GM21515 (cell line): Measurements from ENCODE around the gene C14orf132.

Experiments
- ATAC-seq: cut with Tn5 transposase; IDR thresholded peaks from one replicate; pipeline ENCODE4 v1.9.1; 2021; ENCODE audit not compliant: unreplicated experiment

Gene C14orf132

GRCh38 chr14:96117101-96117897 lies 78.1 kb downstream of the C14orf132 start:
- no peak for ATAC-seq

DNA sequence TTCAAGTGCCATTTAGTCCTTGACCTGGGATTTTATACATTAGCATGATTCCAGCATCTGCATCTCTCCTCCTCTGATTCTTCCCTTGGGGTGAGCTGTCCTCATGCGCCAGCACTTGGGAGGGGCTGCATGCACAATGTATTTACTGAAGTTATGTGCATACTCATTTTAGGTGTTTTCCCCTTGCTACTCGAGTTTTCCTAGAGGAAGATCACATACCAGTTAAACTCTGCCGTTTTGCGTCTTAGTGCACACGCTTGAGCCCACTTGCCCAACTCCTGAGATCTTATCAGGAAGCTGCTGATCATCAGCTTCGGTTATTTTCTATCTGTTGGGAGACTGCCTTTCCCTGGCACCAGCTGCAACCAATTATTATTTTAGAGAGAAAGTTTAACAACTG lies 78.8 kb downstream of the C14orf132 start:
- ATAC-seq, result no peak

GRCh38 chr14:96118391-96118790 lies 79.2 kb downstream of the C14orf132 start:
- no peak for ATAC-seq

DNA sequence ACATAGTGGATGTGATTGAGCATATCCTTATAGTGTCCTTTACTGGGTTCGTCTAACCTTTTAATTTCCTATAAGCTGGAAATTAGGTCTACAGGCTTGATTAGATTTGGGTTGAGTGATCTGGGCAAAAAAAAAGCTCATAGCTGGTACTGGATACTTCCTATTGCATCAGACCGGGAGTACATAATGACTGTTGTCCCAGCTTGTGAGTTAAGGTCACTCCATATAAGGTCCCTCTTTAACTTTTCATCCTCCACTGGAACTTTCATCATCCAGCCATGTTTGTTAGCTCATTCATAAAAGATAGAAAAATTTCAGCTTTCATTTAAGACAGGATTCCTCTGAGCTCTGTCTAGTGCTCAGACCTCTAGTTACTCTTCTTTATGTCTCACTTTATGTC lies 80.8 kb downstream of the C14orf132 start:
- ATAC-seq, result no peak

DNA sequence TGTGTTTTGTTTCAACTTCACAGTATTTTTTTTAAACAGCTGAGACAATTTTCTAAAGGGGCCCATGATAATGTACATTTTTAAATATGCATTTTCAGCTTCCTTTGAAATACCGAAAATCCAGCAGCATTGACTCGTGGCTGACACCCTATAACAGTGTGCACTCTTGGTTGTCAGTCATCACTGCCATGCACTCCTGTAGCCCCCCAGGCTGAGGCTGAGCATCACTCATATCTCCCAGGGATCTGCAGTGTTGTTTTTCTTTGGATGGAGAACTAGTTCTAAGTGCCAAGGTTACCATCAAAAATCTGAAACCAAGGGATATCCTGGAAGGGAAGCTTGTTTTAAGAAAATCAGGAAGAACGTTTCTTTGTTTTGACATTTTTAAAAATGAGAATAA lies 81.2 kb downstream of the C14orf132 start:
- no peak for ATAC-seq

GRCh38 chr14:96120941-96121340 lies 81.8 kb downstream of the C14orf132 start:
- no peak for ATAC-seq

DNA sequence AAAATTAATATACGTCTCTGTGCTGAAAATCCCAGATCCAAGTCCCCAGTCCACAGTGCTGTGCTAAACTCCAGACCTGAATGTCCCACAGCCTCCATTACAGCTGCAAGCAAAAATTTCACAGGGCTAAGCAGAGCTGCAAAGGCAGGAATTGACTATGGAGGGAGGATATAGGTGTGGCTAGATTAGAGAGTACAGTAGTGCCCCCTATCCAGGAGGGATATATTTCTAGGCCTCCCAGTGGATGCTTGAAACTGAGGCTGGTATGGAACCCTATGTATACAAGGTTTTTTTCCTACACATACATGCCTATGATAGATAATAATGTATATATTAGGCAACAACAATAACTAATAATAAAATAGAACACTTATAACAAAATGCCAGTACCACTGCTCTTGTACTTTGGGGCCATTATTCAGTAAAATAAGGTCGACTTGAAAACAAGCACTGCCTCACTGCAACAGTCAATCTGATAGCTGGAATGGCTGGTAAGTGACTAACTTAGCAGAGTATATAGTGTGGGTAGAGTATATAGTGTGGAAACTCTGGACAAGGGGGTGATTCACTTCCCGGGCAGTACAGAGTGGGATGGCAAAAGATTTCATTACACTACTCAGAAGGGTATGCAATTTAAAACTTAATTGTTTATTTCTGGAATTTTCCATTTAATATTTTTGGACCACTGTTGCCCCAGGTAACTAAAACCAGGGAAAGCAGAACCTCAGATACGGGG lies 82.7 kb downstream of the C14orf132 start:
- ATAC-seq, result no peak

DNA sequence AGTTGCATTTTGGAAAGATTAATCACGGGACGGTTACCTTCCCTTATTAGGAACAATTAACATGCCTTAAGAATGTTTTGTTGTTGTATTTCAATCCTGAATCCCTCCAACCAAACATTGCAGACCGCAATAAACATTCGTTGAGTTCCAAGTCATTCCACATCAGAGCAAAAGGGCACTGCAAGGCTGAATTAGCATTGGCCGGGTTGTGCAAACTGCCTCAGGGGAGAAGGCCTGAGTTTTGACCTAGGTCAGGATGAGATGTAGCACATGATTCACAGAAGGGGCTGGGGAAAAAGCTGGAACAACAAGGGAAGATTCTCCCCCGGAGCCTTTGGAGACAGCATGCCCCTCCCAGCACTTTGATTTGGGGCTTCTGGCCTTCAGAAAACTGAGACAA lies 83.3 kb downstream of the C14orf132 start:
- ATAC-seq, result no peak

- ATAC-seq, result no peak
Observed at GRCh38 chr14:96125536-96125935, 86.4 kb downstream of the C14orf132 start.

DNA sequence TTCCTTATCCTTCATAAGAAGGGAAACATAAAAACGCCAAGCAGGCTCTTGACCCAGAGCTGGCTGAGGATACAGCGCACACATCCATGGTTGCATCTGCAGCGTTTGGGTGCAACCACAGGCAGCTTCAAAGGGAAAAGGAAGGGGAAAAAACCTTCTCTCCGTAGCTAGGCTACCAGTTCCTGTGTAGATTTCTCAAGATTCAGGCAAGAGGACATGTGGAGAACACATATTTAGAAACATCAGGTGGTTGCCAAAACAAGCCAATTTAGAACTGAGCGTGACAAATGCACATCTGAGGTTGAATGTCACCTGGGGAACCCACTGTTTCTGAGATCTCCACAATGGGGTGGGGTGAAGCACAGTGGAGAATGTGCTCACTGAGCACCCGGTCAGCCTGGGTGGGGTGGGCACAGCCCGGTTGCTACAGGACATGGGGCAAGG lies 87.2 kb downstream of the C14orf132 start:
- no peak for ATAC-seq

- no peak for ATAC-seq
Observed at GRCh38 chr14:96126783-96127271, 87.7 kb downstream of the C14orf132 start.

GRCh38 chr14:96129128-96129736 lies 90.1 kb downstream of the C14orf132 start:
- ATAC-seq, result no peak

DNA sequence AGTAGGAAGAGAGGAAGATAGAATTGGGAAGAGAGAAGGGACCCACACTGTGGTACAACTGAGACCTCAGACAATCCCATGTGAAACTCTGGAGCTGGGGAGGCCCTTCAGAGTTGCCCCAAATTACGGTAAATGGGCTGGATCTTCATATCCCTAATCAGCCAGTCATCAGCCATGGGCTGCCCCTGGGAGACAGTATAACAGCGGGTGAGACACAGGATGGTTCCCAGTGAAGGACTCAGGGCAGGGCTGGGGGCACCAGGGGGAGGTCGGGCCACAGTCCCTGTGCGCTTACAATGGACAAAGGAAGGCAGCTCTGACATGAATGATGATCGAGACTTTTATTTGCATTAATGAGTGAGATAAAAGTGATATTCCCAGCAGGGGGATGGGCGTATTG lies 91.2 kb downstream of the C14orf132 start:
- ATAC-seq, result no peak

DNA sequence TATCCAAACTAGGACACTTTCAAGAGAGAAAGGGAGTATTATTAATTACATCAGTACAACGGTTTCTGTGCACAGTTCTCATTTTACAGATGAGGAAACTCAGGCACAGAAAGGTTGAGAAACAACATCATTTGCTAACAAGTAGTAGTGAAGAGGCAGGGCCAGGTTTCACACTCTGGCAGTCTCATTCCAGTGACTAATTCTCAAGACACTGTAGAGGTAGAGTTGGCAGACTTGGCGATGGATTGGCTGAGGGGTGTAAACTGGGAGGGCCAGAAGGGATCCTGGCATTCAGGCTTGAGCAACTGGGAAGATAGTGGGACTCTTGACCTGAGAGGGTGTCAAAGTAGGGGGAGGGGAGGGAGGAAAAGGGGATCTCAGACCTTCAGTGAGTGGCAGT lies 91.7 kb downstream of the C14orf132 start:
- ATAC-seq, result no peak

DNA sequence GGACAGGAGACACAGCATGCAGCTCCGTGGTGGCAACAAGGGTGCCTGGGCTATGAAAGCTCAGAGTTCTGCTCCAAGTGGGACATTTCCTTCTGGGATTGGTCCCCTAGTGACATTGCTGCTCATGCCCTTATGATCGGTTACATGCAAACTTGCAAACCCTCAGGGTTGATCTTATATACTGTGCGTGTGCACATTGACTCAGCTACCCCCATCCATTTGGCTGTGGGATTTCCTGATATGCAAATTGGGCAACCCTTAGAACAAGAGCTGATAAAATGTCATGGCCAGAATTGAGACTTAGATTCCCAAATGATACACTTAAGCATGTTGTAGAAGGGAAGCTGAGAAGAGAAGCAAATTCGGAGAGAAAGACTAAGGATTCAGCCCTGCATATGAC lies 92.7 kb downstream of the C14orf132 start:
- ATAC-seq, result no peak

DNA sequence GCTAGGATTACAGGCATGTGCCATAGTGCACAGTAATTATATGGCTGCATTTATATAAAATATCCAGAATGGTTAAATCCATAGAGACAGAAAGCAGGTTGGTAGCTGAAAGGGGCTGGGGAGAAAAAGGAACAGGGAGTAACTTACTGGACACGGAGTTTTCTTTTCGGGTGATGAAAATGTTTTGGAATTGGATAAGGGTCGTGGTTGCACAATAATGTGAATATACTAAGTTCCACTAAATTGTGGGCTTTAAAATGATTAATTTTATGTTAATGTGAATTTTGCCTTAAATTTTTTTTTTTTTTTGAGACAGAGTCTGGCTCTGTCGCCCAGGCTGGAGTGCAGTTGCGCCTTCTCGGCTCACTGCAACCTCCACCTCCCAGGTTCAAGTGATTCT lies 95.3 kb downstream of the C14orf132 start:
- no peak for ATAC-seq

DNA sequence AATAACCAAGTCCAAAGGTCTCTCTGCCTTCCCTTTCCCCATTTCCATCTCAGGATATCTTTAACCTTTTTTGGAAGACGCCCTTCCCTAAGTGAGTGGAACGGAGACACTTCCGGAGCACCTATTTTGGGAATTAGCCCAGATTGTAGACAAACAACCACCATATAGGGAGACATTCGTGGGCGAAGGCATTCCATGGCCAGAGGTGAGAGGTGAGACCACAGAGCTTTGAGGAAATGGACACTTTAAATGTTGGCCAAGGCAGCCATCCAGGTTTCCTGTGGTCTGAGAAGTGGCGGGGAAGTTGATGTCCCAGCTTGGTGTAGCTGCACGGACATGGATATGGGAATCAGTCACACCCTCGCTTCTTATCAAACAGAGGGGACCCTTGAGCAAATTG lies 96.1 kb downstream of the C14orf132 start:
- no peak for ATAC-seq

DNA sequence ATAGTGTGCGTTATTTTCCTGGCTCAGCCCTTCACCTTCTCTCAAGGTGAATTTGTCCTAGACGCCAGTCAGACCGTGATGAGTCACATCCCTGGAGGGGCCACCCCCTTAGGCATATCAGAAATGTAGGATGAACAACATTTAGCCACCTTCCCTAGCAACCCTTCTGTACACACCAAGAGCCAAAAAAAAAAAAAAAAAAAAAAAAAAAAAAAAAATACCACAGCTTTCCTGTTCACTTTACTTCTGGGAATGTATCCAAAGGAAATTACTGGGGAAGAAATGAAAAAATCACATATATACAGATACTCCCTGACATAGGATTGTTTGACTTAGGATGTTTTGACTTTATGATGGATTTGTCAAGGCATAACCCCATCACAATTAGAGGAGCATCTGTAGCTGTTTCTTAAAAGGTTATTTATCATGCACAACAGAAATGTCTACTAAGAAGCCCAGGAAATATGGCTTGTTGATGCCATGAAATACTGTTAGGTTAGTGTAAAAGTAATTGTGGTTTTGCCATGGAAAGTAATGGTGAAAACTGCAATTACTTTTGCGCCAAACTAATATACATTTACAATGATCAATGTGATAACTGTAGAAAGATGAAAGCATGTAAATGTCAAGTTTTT lies 97.3 kb downstream of the C14orf132 start:
- ATAC-seq, result no peak

DNA sequence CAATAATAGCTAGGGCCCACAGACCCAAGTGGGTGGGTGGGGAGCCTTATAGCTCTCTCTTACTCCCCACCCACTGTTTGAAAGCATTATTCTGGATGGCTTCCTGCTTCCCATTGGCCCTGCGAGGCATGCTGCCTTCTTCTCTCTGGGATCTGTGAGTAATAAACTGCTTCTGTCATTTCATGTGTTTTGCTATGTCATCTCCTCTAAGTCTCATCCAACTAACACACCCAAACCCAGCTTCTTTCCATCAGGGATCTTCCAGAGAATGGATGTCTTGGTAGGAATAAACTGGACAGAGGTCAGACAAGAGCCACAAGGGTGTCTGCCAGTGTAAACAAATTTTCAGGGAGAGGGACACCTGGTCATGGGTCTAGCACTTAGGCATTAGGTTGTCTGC lies 99.1 kb downstream of the C14orf132 start:
- ATAC-seq, result no peak

DNA sequence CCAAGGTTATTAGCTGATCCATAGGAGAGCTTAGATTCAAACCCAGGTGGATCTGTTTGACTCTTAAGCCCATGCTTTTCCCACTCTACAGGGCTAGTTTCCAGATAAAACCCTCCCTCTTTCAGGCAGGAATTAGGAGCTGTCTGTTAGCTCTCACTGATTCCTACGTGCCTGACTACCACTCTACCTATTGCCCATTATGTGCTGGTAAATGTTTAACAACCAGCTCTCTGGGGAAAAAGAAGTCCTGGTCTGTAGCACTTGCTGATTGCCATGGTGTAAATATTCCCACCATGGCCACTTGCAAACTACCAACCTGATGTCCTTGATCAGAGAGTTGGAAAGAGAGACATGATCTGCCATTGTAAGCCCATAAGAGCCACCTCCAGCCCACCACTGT lies 100.0 kb downstream of the C14orf132 start:
- ATAC-seq, result no peak

GRCh38 chr14:96139879-96140278 lies 100.7 kb downstream of the C14orf132 start:
- no peak for ATAC-seq
